Calu3 (cell line): ENCODE data around the gene PTPRC. TPM values are rescaled to one million over a fixed set of nuclear protein-coding genes. Genes with fewer than 3 reads are reported as not detected.

Experiments
- BruUV-seq: library from RNA; stranded (reverse); fragments of 400-500 nt; replicated peaks from 2 replicates; lab custom pipeline; 2021; lab: Mats Ljungman, UMichigan
- CTCF ChIA-PET: fragments of 300-600 bp; sonication (Branson Sonifier 250); formaldehyde crosslinking; loops from one replicate; lab custom pipeline; 2022; ENCODE audit warnings: antibody characterized with exemption; lab: Charles Lee
- DNase-seq: peaks from one replicate; pipeline ENCODE4 v3.0.0; 2022
- H3K27ac Mint-ChIP-seq: one replicate; pipeline ENCODE4 v1.8.0; 2022; ENCODE audit warnings: mixed read lengths; ENCODE audit not compliant: unreplicated experiment
- H3K27me3 Mint-ChIP-seq: one replicate; pipeline ENCODE4 v1.8.0; 2022; ENCODE audit warnings: mixed read lengths; ENCODE audit not compliant: unreplicated experiment
- H3K36me3 Mint-ChIP-seq: one replicate; pipeline ENCODE4 v1.8.0; 2022; ENCODE audit warnings: mild to moderate bottlenecking, moderate library complexity, mixed read lengths; ENCODE audit not compliant: insufficient read depth, unreplicated experiment
- H3K4me1 Mint-ChIP-seq: one replicate; pipeline ENCODE4 v1.8.0; 2022; ENCODE audit warnings: mild to moderate bottlenecking, low read depth, mixed read lengths; ENCODE audit not compliant: unreplicated experiment
- H3K4me3 Mint-ChIP-seq: one replicate; pipeline ENCODE4 v1.8.0; 2022; ENCODE audit warnings: mild to moderate bottlenecking, low read depth, moderate library complexity, mixed read lengths; ENCODE audit not compliant: unreplicated experiment
- H3K9me3 Mint-ChIP-seq: one replicate; pipeline ENCODE4 v1.8.0; 2022; ENCODE audit warnings: low read depth, mixed read lengths; ENCODE audit not compliant: unreplicated experiment
- intact Hi-C: fragments of 100-400 bp; cut with micrococcal nuclease; formaldehyde crosslinking; loops from one replicate; pipeline ENCODE4 v1.10.0; 2022; ENCODE audit not compliant: unreplicated experiment
- total RNA-seq: library from RNA; stranded (reverse); gene quantifications from 2 replicates; pipeline ENCODE4 v1.2.3, GENCODE V29; 2022
- TF ChIP-seq, protein P1 (sequence below): fragments of 200-600 bp; IDR thresholded peaks from one replicate; pipeline ENCODE4 v1.8.0; 2022; ENCODE audit warnings: antibody characterized with exemption; ENCODE audit not compliant: unreplicated experiment

Gene PTPRC
- total RNA-seq, 1 experiment from 2014 or later = not detected

DNA sequence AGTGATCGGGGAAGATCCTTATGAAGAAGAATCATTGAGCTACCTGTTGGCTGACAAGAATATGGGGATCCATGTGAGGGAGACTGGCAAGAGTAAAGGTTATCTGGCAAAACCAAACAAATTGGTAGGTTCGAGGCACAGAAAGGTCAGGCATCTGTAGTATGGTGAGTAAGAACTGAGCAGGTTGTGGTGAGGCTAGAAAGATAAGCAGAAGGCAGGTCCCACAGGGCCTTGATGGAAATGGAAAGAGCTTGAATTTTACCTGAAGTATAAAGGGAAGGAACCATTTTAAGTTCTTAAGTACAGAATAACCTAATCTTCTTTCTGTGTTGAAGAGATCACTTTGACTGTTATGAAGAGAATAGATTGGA, 11.1 kb downstream of the PTPRC start:
- H3K36me3 Mint-ChIP-seq = no peaks in the 10 kb centered on the region

DNA sequence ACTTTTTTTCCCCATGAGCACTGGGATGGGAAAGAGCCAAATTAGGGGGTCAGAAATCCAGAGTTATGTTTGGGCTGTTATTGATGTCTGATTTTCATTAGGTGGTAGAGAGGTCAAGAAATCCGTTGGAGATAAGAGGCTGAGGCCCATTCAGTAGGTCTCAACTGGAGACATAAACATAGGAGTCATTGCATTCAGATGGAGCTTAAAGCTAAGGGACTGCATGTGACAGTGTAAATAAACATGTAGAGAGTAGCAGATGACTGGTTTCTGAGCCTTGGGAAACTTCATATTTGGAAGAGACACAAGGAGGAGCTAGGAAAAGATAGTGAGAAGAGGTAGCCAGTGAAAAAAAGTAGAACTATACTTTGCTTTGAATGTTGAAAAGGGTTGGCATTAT, 11.7 kb downstream of the PTPRC start:
- TF ChIP-seq, protein P1, sequence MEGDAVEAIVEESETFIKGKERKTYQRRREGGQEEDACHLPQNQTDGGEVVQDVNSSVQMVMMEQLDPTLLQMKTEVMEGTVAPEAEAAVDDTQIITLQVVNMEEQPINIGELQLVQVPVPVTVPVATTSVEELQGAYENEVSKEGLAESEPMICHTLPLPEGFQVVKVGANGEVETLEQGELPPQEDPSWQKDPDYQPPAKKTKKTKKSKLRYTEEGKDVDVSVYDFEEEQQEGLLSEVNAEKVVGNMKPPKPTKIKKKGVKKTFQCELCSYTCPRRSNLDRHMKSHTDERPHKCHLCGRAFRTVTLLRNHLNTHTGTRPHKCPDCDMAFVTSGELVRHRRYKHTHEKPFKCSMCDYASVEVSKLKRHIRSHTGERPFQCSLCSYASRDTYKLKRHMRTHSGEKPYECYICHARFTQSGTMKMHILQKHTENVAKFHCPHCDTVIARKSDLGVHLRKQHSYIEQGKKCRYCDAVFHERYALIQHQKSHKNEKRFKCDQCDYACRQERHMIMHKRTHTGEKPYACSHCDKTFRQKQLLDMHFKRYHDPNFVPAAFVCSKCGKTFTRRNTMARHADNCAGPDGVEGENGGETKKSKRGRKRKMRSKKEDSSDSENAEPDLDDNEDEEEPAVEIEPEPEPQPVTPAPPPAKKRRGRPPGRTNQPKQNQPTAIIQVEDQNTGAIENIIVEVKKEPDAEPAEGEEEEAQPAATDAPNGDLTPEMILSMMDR = no peak
- no peaks in the 10 kb centered on the region for H3K9me3 Mint-ChIP-seq
- H3K4me3 Mint-ChIP-seq = no peak overlapping the region
- H3K27ac Mint-ChIP-seq = no peak overlapping the region
- peaks cover 9% of the 10 kb centered on the region for H3K4me1 Mint-ChIP-seq
- no peaks in the 10 kb centered on the region for H3K27me3 Mint-ChIP-seq
- no peak for DNase-seq
- CTCF ChIA-PET = no interaction called here
- no TSS peak for BruUV-seq
- intact Hi-C loops = no loop called here
- no peaks in the 10 kb centered on the region for H3K36me3 Mint-ChIP-seq

More for the DNA sequence above, 11.1 kb downstream of the PTPRC start:
- TF ChIP-seq, protein P1 = no peak
- no peak for DNase-seq
- Mint-ChIP-seq H3K27ac (no peak overlapping the region), H3K4me3 (no peak overlapping the region), H3K9me3 (no peaks in the 10 kb centered on the region), H3K27me3 (no peaks in the 10 kb centered on the region), H3K4me1 (peaks cover 9% of the 10 kb centered on the region)
- CTCF ChIA-PET = no interaction called here
- intact Hi-C loops = no loop called here
- no TSS peak for BruUV-seq

DNA sequence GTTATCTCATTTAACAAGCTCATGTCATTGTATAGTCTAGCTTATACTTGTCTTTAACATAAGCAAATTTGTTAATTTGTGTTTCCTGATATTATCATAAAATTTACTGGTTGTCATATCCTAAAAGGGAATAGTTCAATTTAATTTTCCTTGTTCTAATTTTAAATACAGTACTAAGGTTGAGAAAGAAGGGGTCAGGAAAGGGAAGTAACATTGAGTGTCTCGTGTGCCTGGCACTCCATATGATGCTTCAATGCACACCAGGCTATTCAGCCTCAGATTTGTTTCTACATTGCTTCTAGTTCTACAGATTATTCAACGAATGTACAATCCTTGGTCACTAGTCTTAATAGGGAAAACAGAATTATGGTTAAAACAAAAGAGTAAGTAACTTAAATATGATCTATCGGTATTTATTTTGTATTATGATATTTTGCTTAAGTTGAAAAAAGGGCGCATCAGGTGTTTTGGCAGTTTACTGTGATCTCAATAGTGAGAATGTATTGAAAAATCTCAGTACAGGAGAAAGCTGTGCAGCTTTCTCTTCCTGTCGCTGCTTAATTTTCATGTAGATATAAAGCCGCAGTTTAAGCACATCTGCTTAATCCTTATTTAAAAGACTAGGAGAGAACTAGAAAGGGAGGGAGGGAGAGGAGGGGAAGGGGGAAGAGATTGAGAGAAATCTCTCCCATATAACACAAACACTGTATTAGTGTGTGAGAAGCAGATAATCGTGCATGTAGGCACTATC, 13.0 kb downstream of the PTPRC start:
- intact Hi-C loops = no loop called here
- H3K36me3 Mint-ChIP-seq = no peaks in the 10 kb centered on the region
- peaks cover 9% of the 10 kb centered on the region for H3K4me1 Mint-ChIP-seq
- TF ChIP-seq, protein P1 = no peak
- no peak overlapping the region for H3K27ac Mint-ChIP-seq
- H3K27me3 Mint-ChIP-seq = no peaks in the 10 kb centered on the region
- no TSS peak for BruUV-seq
- H3K9me3 Mint-ChIP-seq = no peaks in the 10 kb centered on the region
- CTCF ChIA-PET = interaction anchor here (0.6 kb wide), 1 partner anchor 163 kb away, joined by 3 read pairs; no protein-coding TSS in a partner anchor
- no peak overlapping the region for H3K4me3 Mint-ChIP-seq
- DNase-seq = no peak

DNA sequence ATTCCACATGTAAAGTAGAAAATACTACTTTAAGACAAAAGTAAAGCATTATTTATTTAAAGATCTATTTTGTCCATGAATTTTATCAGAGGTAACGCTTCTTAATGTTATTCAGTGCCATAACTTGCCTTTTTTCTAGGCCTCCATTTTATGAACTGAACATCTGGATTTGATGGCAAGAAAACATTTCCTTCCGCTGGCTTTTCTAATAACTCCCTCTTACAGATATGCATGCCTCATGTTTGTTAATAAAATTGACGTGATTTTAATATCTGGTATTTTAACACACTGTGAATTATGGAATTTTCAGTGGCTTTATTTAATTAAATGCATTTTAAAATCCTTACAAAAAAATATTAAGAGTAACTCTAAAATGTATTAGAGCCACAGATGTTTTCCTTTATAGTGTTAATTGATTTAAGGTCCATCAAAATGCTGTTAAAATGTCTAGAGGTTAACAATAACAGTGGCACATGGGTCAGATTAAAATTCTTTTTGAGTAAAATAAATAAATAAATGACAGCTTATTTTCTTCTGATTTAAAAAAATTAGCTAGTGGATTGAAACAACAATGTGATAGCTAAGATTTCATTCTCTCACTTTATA, 15.1 kb downstream of the PTPRC start:
- intact Hi-C loops = no loop called here
- H3K36me3 Mint-ChIP-seq = no peaks in the 10 kb centered on the region
- no peak for DNase-seq
- TF ChIP-seq, protein P1 = no peak
- no peak overlapping the region for H3K4me3 Mint-ChIP-seq
- H3K9me3 Mint-ChIP-seq = no peaks in the 10 kb centered on the region
- CTCF ChIA-PET = no interaction called here
- BruUV-seq = no TSS peak
- peaks cover 9% of the 10 kb centered on the region for H3K4me1 Mint-ChIP-seq
- H3K27me3 Mint-ChIP-seq = no peaks in the 10 kb centered on the region
- H3K27ac Mint-ChIP-seq = no peak overlapping the region
